HG02970 (cell line): ENCODE results near the gene MC1R.
"Not testable (repeated sequence)": the region's sequence is repeated elsewhere in the genome, so short reads cannot be mapped to it uniquely, and the experiment has no call there.

ENCODE experiments used
- ATAC-seq: cut with Tn5 transposase; IDR thresholded peaks from one replicate; pipeline ENCODE4 v1.9.1; 2021; ENCODE audit warnings: mild to moderate bottlenecking, moderate library complexity, moderate number of reproducible peaks; ENCODE audit not compliant: unreplicated experiment, low FRiP score

MC1R gene

DNA sequence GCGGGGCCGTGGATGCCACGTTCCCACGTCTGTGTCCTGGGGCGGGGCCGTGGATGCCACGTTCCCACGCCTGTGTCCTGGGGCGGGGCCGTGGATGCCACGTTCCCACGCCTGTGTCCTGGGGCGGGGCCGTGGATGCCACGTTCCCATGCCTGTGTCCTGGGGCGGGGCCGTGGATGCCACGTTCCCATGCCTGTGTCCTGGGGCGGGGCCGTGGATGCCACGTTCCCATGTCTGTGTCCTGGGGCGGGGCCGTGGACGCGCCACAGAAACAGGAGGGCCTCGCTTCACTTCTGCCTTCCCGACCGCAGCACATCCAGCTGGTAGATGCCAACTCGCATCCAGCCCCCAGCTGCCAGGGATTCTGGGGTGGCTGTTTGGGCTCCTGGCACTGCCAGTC, 15.4 kb downstream of the MC1R start:
- ATAC-seq, result not testable (repeated sequence)

DNA sequence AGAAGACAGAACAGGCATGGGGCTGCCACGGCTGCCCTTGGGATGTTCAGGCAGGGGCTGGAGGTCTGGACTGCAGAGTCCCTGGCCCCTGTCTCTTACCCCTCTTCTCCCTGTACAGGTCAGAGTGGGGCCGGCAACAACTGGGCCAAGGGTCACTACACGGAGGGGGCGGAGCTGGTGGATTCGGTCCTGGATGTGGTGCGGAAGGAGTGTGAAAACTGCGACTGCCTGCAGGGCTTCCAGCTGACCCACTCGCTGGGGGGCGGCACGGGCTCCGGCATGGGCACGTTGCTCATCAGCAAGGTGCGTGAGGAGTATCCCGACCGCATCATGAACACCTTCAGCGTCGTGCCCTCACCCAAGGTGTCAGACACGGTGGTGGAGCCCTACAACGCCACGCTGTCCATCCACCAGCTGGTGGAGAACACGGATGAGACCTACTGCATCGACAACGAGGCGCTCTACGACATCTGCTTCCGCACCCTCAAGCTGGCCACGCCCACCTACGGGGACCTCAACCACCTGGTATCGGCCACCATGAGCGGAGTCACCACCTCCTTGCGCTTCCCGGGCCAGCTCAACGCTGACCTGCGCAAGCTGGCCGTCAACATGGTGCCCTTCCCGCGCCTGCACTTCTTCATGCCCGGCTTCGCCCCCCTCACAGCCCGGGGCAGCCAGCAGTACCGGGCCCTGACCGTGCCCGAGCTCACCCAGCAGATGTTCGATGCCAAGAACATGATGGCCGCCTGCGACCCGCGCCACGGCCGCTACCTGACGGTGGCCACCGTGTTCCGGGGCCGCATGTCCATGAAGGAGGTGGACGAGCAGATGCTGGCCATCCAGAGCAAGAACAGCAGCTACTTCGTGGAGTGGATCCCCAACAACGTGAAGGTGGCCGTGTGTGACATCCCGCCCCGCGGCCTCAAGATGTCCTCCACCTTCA, 16.2 kb downstream of the MC1R start:
- no peak for ATAC-seq

DNA sequence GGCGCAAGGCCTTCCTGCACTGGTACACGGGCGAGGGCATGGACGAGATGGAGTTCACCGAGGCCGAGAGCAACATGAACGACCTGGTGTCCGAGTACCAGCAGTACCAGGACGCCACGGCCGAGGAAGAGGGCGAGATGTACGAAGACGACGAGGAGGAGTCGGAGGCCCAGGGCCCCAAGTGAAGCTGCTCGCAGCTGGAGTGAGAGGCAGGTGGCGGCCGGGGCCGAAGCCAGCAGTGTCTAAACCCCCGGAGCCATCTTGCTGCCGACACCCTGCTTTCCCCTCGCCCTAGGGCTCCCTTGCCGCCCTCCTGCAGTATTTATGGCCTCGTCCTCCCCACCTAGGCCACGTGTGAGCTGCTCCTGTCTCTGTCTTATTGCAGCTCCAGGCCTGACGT, 17.0 kb downstream of the MC1R start:
- not testable (repeated sequence) for ATAC-seq

DNA sequence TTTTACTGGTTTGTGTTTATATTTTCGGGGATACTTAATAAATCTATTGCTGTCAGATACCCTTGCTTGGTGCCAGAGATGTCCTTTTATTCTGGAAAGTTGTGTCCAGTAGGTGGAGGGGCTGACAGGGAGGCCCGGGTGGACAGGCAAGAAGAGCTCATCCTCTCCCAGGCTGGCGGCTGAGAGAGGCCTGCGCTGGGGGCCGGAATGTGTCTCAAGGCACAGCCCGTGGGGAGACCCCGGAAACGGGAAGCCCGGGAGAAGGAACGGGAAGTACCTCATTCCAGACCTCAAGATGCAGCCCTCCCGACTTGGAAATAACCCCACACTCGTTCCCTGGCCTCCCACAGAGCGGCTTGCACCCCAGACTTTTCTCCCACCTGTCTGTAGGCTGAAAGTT, 17.4 kb downstream of the MC1R start:
- no peak for ATAC-seq

DNA sequence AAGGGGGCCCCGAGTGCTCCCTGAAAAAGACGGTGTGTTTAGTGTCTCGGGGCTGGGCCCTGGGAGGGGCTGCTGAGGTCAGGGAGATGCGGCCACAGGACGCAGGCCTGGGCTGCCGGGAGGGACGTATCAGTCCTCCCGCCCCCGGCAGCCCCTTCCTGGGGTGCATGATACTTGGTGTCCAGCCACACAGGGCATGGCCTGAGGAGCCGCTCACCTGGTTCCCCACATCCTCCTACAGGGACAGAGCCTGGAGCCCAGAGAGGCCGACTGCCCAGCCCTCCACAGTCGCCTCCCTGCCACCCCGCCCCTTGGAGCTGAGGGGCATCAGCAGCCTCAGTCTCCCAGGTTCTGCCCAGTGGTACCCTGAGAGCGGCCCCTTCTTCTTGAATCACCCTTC, 17.8 kb downstream of the MC1R start:
- ATAC-seq, result no peak

DNA sequence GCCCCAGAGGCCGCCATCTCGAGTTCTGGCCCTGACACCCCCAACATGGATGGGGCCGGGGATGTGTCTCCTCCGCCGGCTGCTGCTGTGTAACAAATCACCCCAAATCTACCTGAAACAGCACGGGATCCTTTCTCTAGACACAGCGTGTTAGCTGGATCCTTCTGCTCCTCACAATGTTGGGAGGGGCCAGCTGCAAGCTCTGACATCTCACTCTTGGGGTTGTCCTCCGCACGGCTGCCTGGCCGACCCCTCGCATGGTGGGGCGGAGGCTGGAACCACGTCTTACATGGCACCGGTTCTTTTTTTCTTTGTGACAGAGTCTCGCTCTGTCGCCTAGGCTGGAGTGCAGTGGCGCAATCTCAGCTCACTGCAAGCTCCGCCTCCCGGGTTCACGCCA, 18.3 kb downstream of the MC1R start:
- ATAC-seq, result no peak

DNA sequence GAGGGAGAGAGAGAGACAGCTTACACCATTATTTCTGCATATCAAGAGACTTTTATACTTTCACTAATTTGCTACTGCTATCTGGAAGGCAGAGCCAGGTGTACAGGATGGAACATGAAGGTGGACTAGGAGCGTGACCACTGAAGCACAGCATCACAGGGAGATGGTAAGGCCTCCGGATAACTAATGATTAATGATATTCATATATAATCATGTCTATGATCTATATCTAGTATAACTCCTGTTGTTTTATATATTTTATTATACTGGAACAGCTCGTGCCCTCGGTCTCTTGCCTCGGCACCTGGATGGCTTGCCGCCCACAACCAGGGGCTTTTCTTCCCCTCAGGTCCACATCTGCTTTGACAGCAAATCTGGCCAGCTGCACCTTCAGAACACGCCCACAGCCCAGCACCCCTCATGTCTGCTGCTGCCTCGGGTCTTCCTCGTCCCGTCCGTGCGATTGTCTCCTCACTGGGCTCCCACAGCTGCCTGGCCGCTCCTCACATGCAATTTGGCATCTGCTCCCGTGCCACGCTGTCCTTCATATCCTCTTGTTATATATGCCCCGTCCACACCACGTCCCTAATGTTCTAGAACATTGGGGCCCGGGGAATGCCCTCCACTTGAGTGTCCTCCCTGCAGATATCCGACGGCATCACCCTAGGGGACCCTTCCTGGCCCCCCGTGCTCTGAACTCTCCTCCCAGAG, 19.7 kb downstream of the MC1R start:
- no peak for ATAC-seq

DNA sequence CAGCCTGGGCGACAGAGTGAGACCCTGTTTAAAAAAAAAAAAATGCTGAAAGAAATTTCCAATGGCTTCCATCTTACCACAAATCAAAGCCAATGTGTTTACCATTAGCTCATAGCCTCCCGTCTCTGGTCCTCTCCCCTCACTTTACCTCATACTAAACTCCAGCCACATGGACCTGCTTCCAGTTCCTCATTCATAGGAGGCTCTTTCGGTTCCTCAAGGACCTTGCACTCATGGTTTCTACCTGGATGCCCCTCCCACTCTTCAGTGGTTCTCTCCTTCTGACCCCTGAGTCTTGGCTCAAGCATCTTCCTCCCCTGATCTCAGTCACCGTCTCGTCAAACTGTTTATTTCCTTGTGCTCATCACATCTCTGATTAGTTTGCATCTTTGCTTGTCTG, 26.1 kb downstream of the MC1R start:
- ATAC-seq, result no peak

DNA sequence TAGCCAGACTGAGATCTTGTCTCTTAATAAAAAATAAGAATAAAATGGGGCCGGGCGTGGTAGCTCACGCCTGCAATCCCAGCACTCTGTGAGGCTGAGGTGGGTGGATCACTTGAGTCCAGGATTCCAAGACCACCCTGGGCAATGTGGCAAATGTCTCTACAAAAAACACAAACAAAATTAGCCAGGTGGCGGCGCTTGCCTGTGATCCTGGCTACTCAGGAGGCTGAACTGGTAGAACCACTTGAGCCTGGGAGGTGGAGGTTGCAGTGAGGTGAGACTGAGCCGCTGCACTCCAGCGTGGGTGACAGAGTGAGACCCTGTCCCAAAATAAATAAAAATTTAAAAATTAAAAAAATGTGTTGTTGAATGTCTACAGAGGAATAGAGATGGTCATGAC, 27.0 kb downstream of the MC1R start:
- no peak for ATAC-seq

DNA sequence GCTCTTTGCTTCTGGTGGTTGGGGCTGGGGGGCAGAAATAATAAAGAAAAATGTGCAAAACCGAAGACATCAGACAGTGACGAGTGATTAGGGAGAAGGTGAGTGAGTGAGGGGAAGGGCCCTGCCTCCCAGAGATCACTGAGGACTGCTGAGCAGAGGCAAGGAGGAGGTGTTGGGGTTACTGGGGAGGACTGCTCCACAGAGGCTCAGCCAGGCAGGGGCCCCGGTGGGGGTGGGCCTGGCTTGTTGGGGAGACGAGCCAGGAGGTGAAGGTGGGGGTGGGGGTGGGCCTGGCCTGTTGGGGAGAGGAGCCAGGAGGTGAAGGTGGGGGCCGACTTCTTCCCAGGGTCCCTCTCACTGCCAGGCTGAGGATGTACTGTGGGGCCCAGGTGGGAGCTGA, 27.9 kb downstream of the MC1R start:
- ATAC-seq, result no peak

DNA sequence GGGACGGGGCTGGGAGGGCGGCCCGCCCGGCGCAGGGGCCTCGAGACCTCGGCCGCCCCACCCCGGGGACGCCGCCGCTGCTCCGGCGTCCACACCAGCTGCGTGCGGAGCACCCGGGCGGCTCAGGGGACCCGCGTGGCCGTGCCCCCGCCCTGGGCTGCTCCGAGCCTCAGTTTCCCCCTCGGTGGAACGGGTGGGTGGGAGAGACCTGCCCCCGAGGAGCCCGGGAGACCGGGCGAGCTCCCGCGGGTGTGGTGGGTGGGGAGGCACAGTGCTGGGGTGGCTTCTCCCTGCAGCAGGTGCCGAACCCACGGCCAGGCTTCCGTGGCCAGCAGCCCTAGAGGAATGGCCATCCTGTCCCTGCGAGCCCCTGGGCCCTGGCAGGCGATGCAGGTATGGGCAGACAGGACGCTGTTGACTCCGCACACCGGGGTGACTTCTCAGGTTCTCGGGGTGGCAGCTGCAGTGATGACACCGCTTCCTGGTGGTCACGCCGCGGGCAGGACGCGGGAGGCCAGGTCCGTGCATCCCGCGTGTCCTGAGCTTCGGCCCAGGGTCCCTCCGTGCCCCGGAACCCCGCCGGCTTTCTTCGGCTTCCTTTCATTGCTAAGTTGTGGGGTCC, 30.6 kb downstream of the MC1R start:
- no peak for ATAC-seq

DNA sequence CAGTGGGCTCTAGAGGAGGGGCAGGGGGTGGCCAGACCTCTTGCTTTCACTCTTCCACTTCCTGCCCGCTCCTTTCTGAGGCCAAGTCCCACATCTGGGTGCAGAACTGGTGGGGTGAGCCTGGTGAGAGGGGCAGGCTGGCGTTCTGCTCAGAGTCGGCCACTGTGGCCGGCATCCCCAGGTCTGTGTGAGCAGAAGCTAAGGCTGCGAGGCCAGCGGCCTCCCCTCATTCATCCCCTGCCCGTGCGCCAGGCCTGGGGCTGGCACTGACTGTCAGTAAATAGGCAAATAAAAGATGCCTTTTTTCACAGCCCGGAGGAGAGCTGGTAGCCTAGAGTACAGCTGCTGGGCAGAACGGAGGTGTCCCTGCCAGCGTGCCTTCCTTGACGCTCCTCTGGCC, 31.1 kb downstream of the MC1R start:
- no peak for ATAC-seq

DNA sequence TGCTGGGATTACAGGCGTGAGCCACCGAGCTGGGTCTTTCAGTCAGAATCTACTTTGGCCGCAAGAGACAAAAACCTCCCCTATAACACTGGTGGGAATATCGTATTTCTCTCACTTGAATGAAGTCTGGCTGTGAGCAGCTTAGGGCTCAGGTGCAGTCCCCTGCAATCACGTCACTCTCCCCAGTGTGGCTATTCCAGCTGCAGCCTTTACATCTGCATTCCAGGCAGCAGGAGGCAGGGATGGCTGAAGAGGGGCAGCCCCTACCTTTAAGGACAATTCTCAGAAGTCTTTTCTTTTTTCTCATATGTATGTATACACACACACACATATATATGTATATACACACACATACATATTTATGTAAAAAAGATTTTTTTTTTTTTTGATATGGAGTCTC, 32.8 kb downstream of the MC1R start:
- ATAC-seq, result no peak

DNA sequence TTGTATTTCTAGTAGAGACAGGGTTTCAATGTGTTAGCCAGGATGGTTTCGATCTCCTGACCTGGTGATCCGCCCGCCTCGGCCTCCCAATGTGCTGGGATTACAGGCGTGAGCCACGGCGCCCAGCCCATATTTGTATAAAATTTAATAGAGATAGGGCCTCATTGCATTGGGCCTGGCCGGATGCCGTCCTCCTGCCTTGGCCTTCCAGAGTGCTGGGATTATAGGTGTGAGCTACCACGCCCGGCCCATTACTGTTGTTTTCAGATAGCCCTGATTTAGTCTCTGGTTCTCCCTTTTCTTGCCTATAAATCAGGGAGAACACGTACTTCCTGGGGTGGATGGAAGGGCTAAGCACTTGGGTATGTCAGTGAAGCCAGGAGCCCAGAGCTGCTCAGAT, 33.4 kb downstream of the MC1R start:
- no peak for ATAC-seq

DNA sequence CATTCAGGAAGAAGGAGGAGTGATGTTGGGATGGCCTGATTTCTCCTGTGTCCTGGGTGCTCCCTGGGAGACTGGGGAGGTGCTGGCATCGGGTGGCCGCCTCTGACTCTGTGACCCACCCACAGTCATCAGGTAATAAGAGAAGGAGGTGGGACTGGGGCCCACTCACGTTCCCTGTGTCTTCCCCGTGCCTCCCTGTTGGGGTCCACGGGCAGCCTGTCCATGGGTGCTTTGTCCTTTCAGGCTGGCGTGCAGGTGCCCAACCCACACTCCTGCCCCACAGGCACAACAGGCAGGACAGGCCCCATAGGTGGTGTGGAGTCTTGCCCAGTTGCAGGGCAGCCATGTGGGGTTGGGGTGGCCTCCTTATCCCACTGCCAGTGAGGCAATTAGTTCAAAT, 33.9 kb downstream of the MC1R start:
- ATAC-seq, result no peak

DNA sequence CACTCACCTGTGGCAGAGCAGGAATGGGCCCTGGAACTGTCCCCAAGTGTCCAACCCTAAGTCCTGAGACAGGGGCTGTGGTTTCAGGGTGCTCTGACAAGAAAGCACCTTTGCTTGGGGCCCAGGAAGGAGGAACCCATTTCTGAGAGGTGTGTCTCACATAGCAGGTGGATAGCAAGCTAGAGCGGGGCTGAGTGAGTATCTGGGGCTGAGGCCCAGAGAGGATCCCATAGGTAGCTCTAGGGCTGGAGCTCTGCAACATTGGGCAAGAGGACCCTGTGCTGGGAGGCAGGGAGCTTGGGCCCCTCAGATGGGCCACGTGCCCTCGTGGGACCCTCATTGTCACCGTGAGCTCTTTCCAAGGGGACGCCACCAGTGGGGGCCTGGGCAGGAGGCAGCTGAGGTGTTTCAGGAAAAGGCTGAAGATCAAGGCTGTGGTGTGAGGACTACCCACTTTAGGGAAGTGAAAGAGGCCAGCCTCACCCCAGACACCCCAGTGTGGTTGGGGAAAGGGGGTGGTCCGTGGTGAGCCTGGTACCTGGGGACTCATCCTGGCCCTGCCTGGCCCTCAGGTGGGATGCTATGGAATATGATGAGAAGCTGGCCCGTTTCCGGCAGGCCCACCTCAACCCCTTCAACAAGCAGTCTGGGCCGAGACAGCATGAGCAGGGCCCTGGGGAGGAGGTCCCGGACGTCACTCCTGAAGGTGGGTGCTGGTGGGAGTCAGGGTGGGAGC, 35.2 kb downstream of the MC1R start:
- ATAC-seq, result no peak

DNA sequence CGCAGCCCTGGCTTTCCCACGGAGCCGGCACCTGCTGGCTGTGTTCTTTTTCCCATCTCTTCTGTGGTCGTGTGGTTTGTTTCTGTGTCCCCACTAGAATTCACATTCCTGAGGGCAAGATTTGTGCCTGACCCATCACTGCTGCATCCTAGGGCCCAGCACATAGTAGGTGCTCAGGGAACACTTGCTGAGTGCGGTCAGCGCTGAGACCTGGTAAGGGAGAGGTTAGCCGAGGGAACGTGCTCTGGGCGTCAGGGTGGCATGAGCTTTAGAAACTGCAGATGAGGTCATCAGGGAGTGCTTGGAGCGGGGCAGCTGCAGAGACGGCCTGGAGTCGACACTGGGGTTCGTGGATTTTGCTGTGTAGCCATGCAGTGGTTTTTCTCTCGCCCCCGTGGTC, 35.8 kb downstream of the MC1R start:
- ATAC-seq, result no peak

DNA sequence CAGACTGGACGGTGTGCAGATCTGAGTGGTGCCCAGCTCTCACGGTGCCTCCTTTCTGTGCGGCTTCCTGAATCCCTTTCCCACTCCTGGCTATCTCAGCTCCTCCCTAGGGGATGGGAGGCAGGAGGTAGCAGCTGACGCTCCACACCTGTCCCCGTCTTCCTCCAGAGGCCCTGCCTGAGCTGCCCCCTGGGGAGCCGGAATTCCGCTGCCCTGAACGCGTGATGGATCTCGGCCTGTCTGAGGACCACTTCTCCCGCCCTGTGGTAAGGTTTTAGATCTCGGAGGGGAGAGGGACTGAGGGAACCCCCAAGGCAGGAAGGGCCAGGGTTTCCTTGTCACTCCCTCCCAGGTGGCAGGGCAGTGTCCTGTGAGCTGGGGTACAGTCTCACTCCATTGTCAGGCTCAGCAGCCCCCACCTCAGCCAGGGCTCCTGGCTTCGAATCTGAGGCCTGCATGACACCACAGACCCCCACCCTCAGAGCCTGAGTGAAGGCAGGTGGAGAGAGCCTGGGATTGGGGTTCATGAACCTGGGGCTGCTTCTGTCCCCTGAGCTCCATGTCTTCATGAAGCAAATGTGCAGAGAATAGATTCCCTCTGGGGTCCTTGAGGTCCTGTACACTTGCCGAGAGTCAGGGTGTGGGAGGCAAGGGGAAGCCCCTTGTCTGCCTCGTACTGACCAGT, 36.5 kb downstream of the MC1R start:
- ATAC-seq, result no peak

DNA sequence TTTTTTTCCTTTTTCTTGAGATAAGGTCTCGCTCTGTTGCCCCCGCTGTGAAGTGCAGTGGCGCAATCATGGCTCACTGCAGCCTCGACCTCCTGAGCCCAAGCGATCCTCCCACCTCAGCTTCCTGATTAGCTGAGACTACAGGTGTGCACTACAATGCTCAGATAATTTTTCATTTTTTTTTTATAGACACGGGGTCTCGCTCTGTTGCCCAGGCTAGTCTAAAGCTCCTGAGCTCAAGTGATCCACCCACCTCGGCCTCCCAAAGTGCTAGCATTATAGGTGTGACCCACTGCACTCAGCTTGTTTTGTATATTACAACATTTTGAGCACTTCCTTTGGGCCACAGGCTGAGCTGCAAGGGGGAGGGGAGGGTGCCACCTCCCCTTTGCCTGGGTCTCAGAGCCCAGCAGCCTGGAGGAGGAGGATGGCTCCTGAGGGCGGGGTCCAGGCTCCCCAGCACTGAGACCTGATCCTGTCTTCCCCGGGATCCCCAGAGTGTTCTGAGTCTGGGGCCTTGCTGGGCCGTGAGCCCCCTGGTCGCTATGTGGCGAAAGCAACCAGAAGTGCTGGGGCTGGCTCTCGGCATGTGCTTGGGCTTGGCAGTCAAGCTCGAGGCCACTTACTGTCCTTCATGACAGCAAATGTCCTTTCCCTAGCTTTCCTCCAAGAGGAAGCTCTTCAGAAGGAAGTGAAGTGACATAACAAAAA, 38.0 kb downstream of the MC1R start:
- ATAC-seq, result no peak
